Mesendoderm (in vitro differentiated cells): ENCODE results near the gene GAS2L1.

Source experiments
- DNase-seq: peaks from one replicate; pipeline ENCODE4 v3.0.0; 2013
- H2AK5ac ChIP-seq: 2 replicates; pipeline ENCODE4 v1.6.1; 2013; ENCODE audit warnings: low read length, inconsistent platforms
- H2BK120ac ChIP-seq: 2 replicates; pipeline ENCODE4 v1.6.1; 2013; ENCODE audit warnings: low read depth, mild to moderate bottlenecking, low read length, moderate library complexity, mixed read lengths
- H2BK15ac ChIP-seq: replicated peaks from 2 replicates; pipeline ENCODE4 v1.6.1; 2013; ENCODE audit warnings: low read depth, mild to moderate bottlenecking, moderate library complexity
- H2BK5ac ChIP-seq: 2 replicates; pipeline ENCODE4 v1.6.1; 2013; ENCODE audit warnings: low read length, inconsistent platforms
- H3K18ac ChIP-seq: 2 replicates; pipeline ENCODE4 v1.6.1; 2013; ENCODE audit warnings: mild to moderate bottlenecking, low read length, mixed read lengths
- H3K23ac ChIP-seq: one replicate; pipeline ENCODE4 v1.6.1; 2013; ENCODE audit warnings: low read length
- H3K27ac ChIP-seq: 2 replicates; pipeline ENCODE4 v1.5.1; 2013; ENCODE audit warnings: low read depth, mild to moderate bottlenecking, inconsistent platforms, low read length, moderate library complexity
- H3K27me3 ChIP-seq: 2 replicates; pipeline ENCODE4 v1.6.1; 2013; ENCODE audit warnings: low read length, control low read depth, mild to moderate bottlenecking, inconsistent platforms; ENCODE audit not compliant: insufficient read depth, poor library complexity
- H3K36me3 ChIP-seq: 2 replicates; pipeline ENCODE4 v1.6.1; 2013; ENCODE audit warnings: low read length, inconsistent platforms; ENCODE audit not compliant: control insufficient read depth, insufficient read depth
- H3K4ac ChIP-seq: one replicate; pipeline ENCODE4 v1.6.1; 2013; ENCODE audit warnings: low read depth, mild to moderate bottlenecking, low read length, moderate library complexity
- H3K4me1 ChIP-seq: 2 replicates; pipeline ENCODE4 v1.6.1; 2013; ENCODE audit warnings: low read depth, low read length, inconsistent platforms; ENCODE audit not compliant: control insufficient read depth
- H3K4me2 ChIP-seq: 2 replicates; pipeline ENCODE4 v1.6.1; 2013; ENCODE audit warnings: low read length
- H3K4me3 ChIP-seq: 2 replicates; pipeline ENCODE4 v1.5.1; 2013; ENCODE audit warnings: mild to moderate bottlenecking, low read length
- H3K56ac ChIP-seq: one replicate; pipeline ENCODE4 v1.6.1; 2013; ENCODE audit warnings: low read length
- H3K79me1 ChIP-seq: 2 replicates; pipeline ENCODE4 v1.6.1; 2013; ENCODE audit warnings: low read length, inconsistent platforms
- H3K79me2 ChIP-seq: 2 replicates; pipeline ENCODE4 v1.6.1; 2013; ENCODE audit warnings: mild to moderate bottlenecking, low read length; ENCODE audit not compliant: control insufficient read depth, insufficient read depth
- H3K9ac ChIP-seq: 2 replicates; pipeline ENCODE4 v1.6.1; 2013; ENCODE audit warnings: low read length, inconsistent platforms
- H4K5ac ChIP-seq: one replicate; pipeline ENCODE4 v1.6.1; 2013; ENCODE audit warnings: low read length
- H4K8ac ChIP-seq: one replicate; pipeline ENCODE4 v1.6.1; 2013; ENCODE audit warnings: low read depth, mild to moderate bottlenecking, control low read depth, low read length, moderate library complexity
- WGBS: extraction: QIAGEN DNeasy Blood & Tissue Kit; methylation state at CpG from one replicate; pipeline ENCODE4 v1.1.7; 2013; ENCODE audit warnings: low lambda C conversion rate, missing lambda C conversion rate; ENCODE audit not compliant: insufficient coverage; ENCODE audit errors: extremely low coverage; 5-methylcytosine and 5-hydroxymethylcytosine counted together

The GAS2L1 gene

GRCh38 chr22:29325785-29326315, 19.4 kb downstream of the GAS2L1 start:
- Histone ChIP-seq H3K4me1 (peaks cover under 1% of the 10 kb centered on the region), H3K27ac (no peak overlapping the region), H2BK15ac (no peak overlapping the region), H3K79me1 (no peaks in the 10 kb centered on the region), H4K8ac (no peak overlapping the region), H4K5ac (no peak overlapping the region), H2BK120ac (no peak overlapping the region), H3K56ac (no peak overlapping the region), H3K27me3 (no peaks in the 10 kb centered on the region), H3K4ac (no peak overlapping the region), H3K9ac (no peak overlapping the region), H3K23ac (no peak overlapping the region), H3K18ac (no peak overlapping the region), H3K36me3 (peaks cover 2% of the 10 kb centered on the region), H3K4me3 (no peak overlapping the region), H3K4me2 (no peak overlapping the region), H2AK5ac (no peak overlapping the region), H3K79me2 (no peaks in the 10 kb centered on the region), H2BK5ac (no peak overlapping the region)
- DNase-seq = no peak
- no CpG with 5 or more reads among the region's 9 CpGs for WGBS

- no peak overlapping the region for H2BK15ac ChIP-seq
- DNase-seq = no peak
- peaks cover 2% of the 10 kb centered on the region for H3K36me3 ChIP-seq
- whole genome bisulfite sequencing = no CpG with 5 or more reads among the region's 10 CpGs
- no peak overlapping the region for H2BK120ac ChIP-seq
- H4K8ac ChIP-seq = no peak overlapping the region
- H3K4ac ChIP-seq = no peak overlapping the region
- H2BK5ac ChIP-seq = no peak overlapping the region
- no peak overlapping the region for H3K4me2 ChIP-seq
- H3K79me2 ChIP-seq = no peaks in the 10 kb centered on the region
- no peak overlapping the region for H3K18ac ChIP-seq
- H3K27ac ChIP-seq = no peak overlapping the region
- H2AK5ac ChIP-seq = no peak overlapping the region
- H3K23ac ChIP-seq = no peak overlapping the region
- no peak overlapping the region for H3K4me3 ChIP-seq
- no peaks in the 10 kb centered on the region for H3K27me3 ChIP-seq
- H3K56ac ChIP-seq = no peak overlapping the region
- peaks cover 2% of the 10 kb centered on the region for H3K4me1 ChIP-seq
- no peak overlapping the region for H4K5ac ChIP-seq
- no peak overlapping the region for H3K9ac ChIP-seq
- no peaks in the 10 kb centered on the region for H3K79me1 ChIP-seq
These were observed 20.0 kb downstream of the GAS2L1 start for GRCh38 chr22:29326481-29326880.

GRCh38 chr22:29327089-29327764, 20.8 kb downstream of the GAS2L1 start:
- Histone ChIP-seq H4K5ac (no peak overlapping the region), H3K4me2 (no peak overlapping the region), H3K4me1 (peaks cover 2% of the 10 kb centered on the region), H3K27ac (no peak overlapping the region), H3K56ac (no peak overlapping the region), H3K36me3 (peaks cover 2% of the 10 kb centered on the region), H2BK120ac (no peak overlapping the region), H2BK5ac (no peak overlapping the region), H3K79me1 (no peaks in the 10 kb centered on the region), H3K4ac (no peak overlapping the region), H3K9ac (no peak overlapping the region), H3K4me3 (no peak overlapping the region), H3K27me3 (no peaks in the 10 kb centered on the region), H3K23ac (no peak overlapping the region), H2AK5ac (no peak overlapping the region), H3K79me2 (no peaks in the 10 kb centered on the region), H2BK15ac (no peak overlapping the region), H3K18ac (no peak overlapping the region), H4K8ac (no peak overlapping the region)
- no CpG with 5 or more reads among the region's 15 CpGs for WGBS
- no peak for DNase-seq

- H3K79me2 ChIP-seq = no peaks in the 10 kb centered on the region
- no peak overlapping the region for H2BK15ac ChIP-seq
- no peak overlapping the region for H3K4ac ChIP-seq
- DNase-seq = no peak
- H3K23ac ChIP-seq = no peak overlapping the region
- WGBS = no CpG with 5 or more reads among the region's 5 CpGs
- H3K79me1 ChIP-seq = no peaks in the 10 kb centered on the region
- no peak overlapping the region for H3K18ac ChIP-seq
- H2AK5ac ChIP-seq = no peak overlapping the region
- H3K56ac ChIP-seq = no peak overlapping the region
- no peak overlapping the region for H4K5ac ChIP-seq
- H3K4me2 ChIP-seq = no peak overlapping the region
- H2BK5ac ChIP-seq = no peak overlapping the region
- no peak overlapping the region for H3K9ac ChIP-seq
- no peaks in the 10 kb centered on the region for H3K27me3 ChIP-seq
- H4K8ac ChIP-seq = no peak overlapping the region
- no peak overlapping the region for H3K4me3 ChIP-seq
- H3K27ac ChIP-seq = no peak overlapping the region
- H2BK120ac ChIP-seq = no peak overlapping the region
- peaks cover 2% of the 10 kb centered on the region for H3K4me1 ChIP-seq
- peaks cover 2% of the 10 kb centered on the region for H3K36me3 ChIP-seq
These were observed 21.6 kb downstream of the GAS2L1 start for GRCh38 chr22:29328055-29328454.

GRCh38 chr22:29328566-29329500, 22.4 kb downstream of the GAS2L1 start:
- Histone ChIP-seq H2BK5ac (no peak overlapping the region), H3K36me3 (peaks cover 2% of the 10 kb centered on the region), H4K8ac (no peak overlapping the region), H3K56ac (no peak overlapping the region), H2AK5ac (no peak overlapping the region), H3K18ac (no peak overlapping the region), H3K27ac (no peak overlapping the region), H3K4ac (no peak overlapping the region), H2BK15ac (no peak overlapping the region), H3K4me1 (peaks cover 2% of the 10 kb centered on the region), H3K27me3 (no peaks in the 10 kb centered on the region), H3K9ac (no peak overlapping the region), H4K5ac (no peak overlapping the region), H3K4me2 (no peak overlapping the region), H3K79me2 (no peaks in the 10 kb centered on the region), H3K23ac (no peak overlapping the region), H2BK120ac (no peak overlapping the region), H3K79me1 (no peaks in the 10 kb centered on the region), H3K4me3 (no peak overlapping the region)
- no CpG with 5 or more reads among the region's 34 CpGs for WGBS
- DNase-seq = no peak
